WERI-Rb-1 (cell line): ENCODE measurements around the gene ZFAND4.
A peak's percentile ranks its signal among the peaks of the same experiment; 100 is the strongest.
"Not testable (repeated sequence)": the region's sequence is repeated elsewhere in the genome, so short reads cannot be mapped to it uniquely, and the experiment has no call there.

Experiments
- DNase-seq: peaks from one replicate; pipeline ENCODE4 v3.0.0-alpha.2; 2020
- H3K27ac ChIP-seq: fragments of 250-450 bp; sonication (Bioruptor Pico); 2 replicates; pipeline ENCODE4 v1.5.1; 2020; ENCODE audit warnings: mild to moderate bottlenecking, moderate library complexity
- H3K27me3 ChIP-seq: fragments of 250-450 bp; sonication (Bioruptor Pico); 2 replicates; pipeline ENCODE4 v1.5.1; 2021; ENCODE audit warnings: mild to moderate bottlenecking, low read depth, moderate library complexity; ENCODE audit not compliant: insufficient read depth, severe bottlenecking
- H3K36me3 ChIP-seq: fragments of 250-450 bp; sonication (Bioruptor Pico); 2 replicates; pipeline ENCODE4 v1.5.1; 2020; ENCODE audit warnings: mild to moderate bottlenecking, moderate library complexity
- H3K4me3 ChIP-seq: 2 replicates; pipeline ENCODE4 v1.5.1; 2011; ENCODE audit warnings: low read depth, mild to moderate bottlenecking, control low read depth, low read length
- H3K9me3 ChIP-seq: fragments of 250-450 bp; sonication (Bioruptor Pico); 2 replicates; pipeline ENCODE4 v1.5.1; 2021; ENCODE audit warnings: mild to moderate bottlenecking, moderate library complexity; ENCODE audit not compliant: severe bottlenecking
- TF ChIP-seq, protein P1 (sequence below): IDR thresholded peaks from 2 replicates; pipeline ENCODE4 v1.5.1; 2011; ENCODE audit warnings: low read depth, mild to moderate bottlenecking, control low read depth, inconsistent platforms, low read length

ZFAND4 gene

DNA sequence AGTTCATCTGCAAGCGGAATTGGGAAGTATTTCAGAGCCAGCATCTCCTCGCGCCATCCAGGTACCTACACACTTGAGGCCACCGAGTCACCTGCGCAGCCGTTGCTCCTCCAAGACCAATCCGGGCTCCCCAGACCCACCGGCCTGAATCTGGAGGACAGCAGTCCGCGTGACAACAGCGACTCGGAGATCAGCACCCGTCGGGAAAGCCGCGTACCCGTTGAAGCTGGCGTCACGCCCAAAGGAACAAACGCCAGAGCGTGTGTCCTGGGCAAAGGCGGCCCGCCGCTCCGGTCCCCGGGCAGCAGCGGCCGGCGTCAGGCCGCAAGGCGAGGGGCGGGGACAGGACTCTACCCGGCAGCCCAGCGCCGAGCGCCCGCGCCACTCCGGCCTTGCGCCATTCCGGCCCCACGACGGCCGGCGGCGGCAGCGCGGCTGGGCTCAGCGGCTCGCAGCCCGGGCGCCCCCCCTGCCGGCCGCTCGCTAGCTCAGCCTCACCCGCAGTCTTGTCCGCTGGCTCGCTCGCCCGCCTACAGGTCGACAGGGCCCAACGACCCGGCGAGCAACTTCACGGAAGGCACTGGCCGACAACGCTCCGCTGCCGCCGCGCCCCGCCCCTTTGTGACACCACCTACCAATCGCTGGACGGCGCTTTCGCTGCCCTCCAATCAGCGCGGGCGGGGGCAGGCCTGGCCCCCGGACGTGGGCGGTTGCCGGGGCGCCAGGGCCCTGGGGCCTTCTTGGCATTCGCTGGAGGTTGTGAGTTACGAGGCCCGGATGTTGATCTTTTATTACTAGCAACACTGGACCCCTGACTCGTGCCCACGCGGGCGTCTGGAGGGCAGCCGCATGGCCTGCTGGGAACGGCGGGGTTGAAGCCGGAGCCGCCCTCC is at the start of gene ZFAND4:
Gene ZFAND4, minus strand, starts transcription at position 592 of the 893 bp plus-strand sequence. CDS start 9,047 bp downstream, outside the sequence.
- DNase-seq, result peak; percentile 95
- no peaks in the 10 kb centered on the region for H3K36me3 ChIP-seq
- peak within 1 kb of the TSS; percentile 81 for H3K4me3 ChIP-seq
- TF ChIP-seq, protein P1, sequence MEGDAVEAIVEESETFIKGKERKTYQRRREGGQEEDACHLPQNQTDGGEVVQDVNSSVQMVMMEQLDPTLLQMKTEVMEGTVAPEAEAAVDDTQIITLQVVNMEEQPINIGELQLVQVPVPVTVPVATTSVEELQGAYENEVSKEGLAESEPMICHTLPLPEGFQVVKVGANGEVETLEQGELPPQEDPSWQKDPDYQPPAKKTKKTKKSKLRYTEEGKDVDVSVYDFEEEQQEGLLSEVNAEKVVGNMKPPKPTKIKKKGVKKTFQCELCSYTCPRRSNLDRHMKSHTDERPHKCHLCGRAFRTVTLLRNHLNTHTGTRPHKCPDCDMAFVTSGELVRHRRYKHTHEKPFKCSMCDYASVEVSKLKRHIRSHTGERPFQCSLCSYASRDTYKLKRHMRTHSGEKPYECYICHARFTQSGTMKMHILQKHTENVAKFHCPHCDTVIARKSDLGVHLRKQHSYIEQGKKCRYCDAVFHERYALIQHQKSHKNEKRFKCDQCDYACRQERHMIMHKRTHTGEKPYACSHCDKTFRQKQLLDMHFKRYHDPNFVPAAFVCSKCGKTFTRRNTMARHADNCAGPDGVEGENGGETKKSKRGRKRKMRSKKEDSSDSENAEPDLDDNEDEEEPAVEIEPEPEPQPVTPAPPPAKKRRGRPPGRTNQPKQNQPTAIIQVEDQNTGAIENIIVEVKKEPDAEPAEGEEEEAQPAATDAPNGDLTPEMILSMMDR, result peak; percentile 71
- no peaks in the 10 kb centered on the region for H3K27me3 ChIP-seq
- peak within 1 kb of the TSS; percentile 32; the same call in 1 of the 2 replicates for H3K27ac ChIP-seq
- H3K9me3 ChIP-seq, result no peaks in the 10 kb centered on the region

DNA sequence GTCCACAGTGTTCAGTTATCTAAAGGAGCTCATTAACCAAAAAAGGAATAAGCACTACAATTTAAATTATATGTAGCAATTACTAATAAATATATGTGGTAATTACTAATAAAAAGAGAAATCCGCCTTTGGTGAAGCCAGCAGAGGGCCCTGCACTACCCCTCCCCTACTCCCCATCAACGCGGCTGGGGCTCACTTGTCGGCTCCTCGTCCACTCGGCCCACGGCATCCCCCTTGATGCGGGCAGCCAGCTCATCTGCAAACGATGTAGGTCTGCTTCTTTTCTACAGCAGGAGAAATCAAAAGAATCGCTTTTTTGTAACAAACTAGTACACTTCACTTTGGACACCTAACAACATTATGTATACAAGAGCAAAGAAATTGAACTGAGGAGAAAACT is 48.9 kb upstream of the ZFAND4 start:
- H3K27me3 ChIP-seq, H3K4me3 ChIP-seq, H3K36me3 ChIP-seq, DNase-seq, H3K27ac ChIP-seq, H3K9me3 ChIP-seq: not testable (repeated sequence)

DNA sequence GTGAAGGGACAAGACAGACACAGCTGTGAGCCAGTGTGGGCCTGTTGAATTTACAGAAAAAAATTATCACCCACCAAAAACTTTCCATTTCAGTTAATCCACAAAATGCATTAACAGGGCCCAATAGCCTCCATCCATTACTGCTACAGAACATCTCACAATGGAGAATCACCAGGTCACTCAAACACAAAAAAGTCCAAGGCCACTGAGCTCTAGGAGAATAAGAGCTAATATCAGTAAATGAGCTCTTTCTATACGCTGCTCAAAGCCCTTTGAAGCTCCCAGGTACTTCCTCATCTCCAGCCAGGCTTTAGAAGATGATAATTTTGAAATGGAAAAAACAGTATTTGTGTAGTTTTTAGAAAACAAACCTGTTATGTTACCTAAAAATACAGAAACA is 45.1 kb upstream of the ZFAND4 start:
- not testable (repeated sequence) for DNase-seq

DNA sequence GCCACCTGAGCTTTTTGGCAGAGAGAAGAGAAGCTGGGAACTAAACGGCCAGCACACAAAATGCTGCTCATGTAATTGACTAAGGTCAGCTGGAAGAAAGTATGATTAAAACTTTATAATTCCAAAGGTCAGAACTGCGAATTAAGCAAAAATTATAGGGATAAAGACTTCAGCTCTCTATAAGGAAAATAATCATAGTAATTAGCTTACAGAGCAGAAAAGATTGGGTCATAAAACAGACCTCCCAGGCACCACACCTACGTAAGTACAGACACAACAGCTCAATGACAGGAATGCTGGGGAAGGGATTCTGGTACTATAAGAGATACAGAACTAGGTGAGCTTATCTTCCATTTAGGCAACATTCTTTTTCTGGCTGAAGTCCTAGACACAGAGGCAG is 44.5 kb upstream of the ZFAND4 start:
- H3K36me3 ChIP-seq, H3K9me3 ChIP-seq, DNase-seq, H3K4me3 ChIP-seq, H3K27me3 ChIP-seq, H3K27ac ChIP-seq: not testable (repeated sequence)

More for the DNA sequence above, 45.1 kb upstream of the ZFAND4 start:
- not testable (repeated sequence) for H3K4me3 ChIP-seq, H3K27ac ChIP-seq, H3K27me3 ChIP-seq, H3K36me3 ChIP-seq, H3K9me3 ChIP-seq

DNA sequence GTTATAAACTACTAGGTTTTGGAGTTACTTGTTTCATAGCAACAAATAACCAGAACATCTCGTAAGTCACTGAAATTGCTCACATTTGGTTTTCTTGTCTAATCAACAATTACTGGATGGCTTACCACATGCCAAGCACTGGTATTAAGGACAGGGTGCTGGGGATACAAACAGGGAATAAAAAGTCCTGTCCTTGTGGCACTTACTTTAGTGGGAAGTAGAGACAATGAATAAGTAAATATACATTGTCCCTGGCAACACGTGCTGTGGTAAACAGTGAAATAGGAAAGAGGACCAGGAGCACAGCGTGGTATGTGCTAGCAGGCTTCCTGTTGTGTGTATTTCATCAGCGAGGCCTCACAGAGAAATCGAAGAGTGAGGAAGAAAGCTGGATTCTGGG is 38.7 kb upstream of the ZFAND4 start:
- not testable (repeated sequence) for H3K27me3 ChIP-seq, H3K27ac ChIP-seq, H3K36me3 ChIP-seq, H3K9me3 ChIP-seq, DNase-seq, H3K4me3 ChIP-seq

DNA sequence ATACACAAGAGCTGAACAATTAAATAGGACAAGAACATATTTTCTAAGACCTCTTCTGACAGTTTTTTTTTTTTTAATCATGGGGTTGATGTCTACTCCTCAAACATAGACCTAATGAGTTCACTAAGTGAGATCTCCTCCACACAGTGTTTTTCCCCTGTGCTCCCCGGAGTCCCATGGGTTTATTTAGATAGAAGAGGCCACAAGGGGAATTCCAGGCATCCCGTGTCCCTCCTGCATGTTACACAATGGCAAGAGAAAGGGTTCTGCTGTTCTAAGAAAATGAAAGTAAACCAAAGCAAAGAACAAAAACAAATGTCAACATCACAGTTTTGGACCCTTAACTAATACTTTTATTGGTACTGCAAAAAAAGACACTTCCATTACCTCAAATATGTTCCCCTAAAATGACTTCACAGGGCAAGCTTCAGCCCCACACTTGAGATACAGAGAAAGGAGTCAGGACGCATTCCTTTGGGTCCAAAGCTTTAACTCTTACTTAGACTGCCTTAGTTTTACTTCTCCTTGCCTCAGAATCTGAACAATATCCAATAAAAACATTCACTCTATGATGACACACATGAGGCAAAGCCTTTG is 37.7 kb upstream of the ZFAND4 start:
- H3K27ac ChIP-seq, H3K27me3 ChIP-seq, H3K9me3 ChIP-seq, H3K4me3 ChIP-seq, DNase-seq, H3K36me3 ChIP-seq: not testable (repeated sequence)

DNA sequence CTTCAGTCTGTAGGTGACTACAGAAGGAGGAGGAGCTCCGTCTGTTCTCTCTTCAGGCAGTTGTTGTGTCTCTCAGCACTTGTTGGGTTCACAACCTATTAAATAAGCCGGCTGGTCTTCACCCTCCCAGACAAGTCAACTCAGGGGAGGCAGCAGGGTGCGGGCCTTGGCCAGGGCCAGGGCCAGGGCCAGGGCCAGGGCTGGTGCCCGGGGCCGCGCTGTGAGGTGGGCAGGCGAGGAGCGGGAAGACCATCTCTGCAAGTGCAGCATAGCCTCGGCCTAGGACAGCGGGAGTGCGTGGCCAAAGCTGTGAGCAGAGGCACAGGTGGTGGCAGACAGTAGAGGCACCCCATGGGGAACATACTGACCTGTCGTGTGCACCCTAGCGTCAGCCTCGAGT is 5.9 kb upstream of the ZFAND4 start:
- not testable (repeated sequence) for DNase-seq, H3K27ac ChIP-seq, H3K4me3 ChIP-seq, H3K9me3 ChIP-seq, H3K36me3 ChIP-seq, H3K27me3 ChIP-seq

DNA sequence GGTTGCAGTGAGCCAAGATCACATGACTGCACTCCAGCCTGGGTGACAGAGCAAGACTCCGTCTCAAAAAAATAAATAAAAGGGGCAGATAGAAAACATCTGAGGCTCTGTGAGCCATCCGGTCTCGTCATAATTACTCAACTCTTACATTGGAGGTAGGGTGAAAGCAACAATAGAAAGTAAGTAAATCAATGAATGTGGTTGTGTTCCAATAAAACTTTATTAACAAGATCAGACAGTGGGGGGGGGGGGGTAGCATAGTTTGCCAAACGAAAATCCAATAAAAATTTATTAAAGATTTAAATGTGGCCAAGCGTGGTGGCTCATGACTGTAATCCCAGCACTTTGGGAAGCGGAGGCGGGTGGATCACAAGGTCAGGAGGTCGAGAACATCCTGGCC is 2.8 kb upstream of the ZFAND4 start:
- Histone ChIP-seq H3K27ac (no peak overlapping the region), H3K9me3 (no peaks in the 10 kb centered on the region), H3K27me3 (no peaks in the 10 kb centered on the region), H3K36me3 (no peaks in the 10 kb centered on the region), H3K4me3 (no peak overlapping the region)
- DNase-seq, result no peak
- TF ChIP-seq, protein P1, result no peak
